ENCODE measurements around the gene PTPRN2. TPM values are rescaled to one million over a fixed set of nuclear protein-coding genes. Genes with fewer than 3 reads are reported as not detected.

The PTPRN2 gene
- total and polyA plus RNA-seq, 2 of the 13 experiments (the other 11 are each of a cell fraction or from before 2014, with no cell fraction given), result 2.5 to 24.2 TPM

GRCh38 chr7:157671358-157672255, 916.0 kb downstream of the PTPRN2 start (continued):
- TF ChIP-seq ZFP82 (CRISPR knock-in tag; IDR thresholded peaks at IDR 0.05; ENCODE audit: borderline replicate concordance) (no peak), ZNF7 (CRISPR knock-in tag; IDR thresholded peaks at IDR 0.05) (no peak), ZNF564 (CRISPR knock-in tag; IDR thresholded peaks at IDR 0.05) (no peak), ZNF570 (CRISPR knock-in tag; IDR thresholded peaks at IDR 0.05; ENCODE audit: borderline replicate concordance) (no peak), MEF2D (CRISPR knock-in tag; IDR thresholded peaks at IDR 0.05) (no peak)

- POLR2A ChIA-PET, result no interaction called here
- no TSS peak for BruUV-seq (replicated peaks)
- no peak for ATAC-seq
- TF ChIP-seq ZNF24 (IDR thresholded peaks at IDR 0.05) (no peak), ZNF256 (CRISPR knock-in tag; conservative IDR thresholded peaks at IDR 0.05) (no peak), ZNF263 (CRISPR knock-in tag; IDR thresholded peaks at IDR 0.05) (peak; percentile 89), ZBTB25 (CRISPR knock-in tag; IDR thresholded peaks at IDR 0.05) (no peak), DR1 (CRISPR knock-in tag; IDR thresholded peaks at IDR 0.05) (no peak), ZNF225 (CRISPR knock-in tag; IDR thresholded peaks at IDR 0.05) (no peak), KIAA2018 (CRISPR knock-in tag; IDR thresholded peaks at IDR 0.05; ENCODE audit: borderline replicate concordance) (no peak)
Observed at GRCh38 chr7:157670490-157671357, 916.9 kb downstream of the PTPRN2 start.

More at GRCh38 chr7:157670490-157671357, 916.9 kb downstream of the PTPRN2 start:
- H3K4me1 ChIP-seq (ENCODE audit: insufficient read depth, low read length), result no peaks in the 10 kb centered on the region
- no peak overlapping the region for H3K4me3 ChIP-seq (replicated peaks in 1 of 3; ENCODE audit: insufficient read depth in 1 of 3, low read depth in 2 of 3, low read length in 3 of 3)
- H3K79me2 ChIP-seq (ENCODE audit: insufficient read depth, low read length), result no peaks in the 10 kb centered on the region
- 43% methylated on average over 17 of the region's 22 CpGs for WGBS (ENCODE audit: low lambda C conversion rate)
- no peak overlapping the region for H3K9ac ChIP-seq (ENCODE audit: insufficient read depth, low read depth, low read length)
- peaks cover 16% of the 10 kb centered on the region; the same call in 1 of the 2 replicates for H4K20me1 ChIP-seq (ENCODE audit: insufficient read depth, low read length)
- CTCF ChIA-PET (ENCODE audit: low intra/inter-chr PET ratio, low total read pairs), result no interaction called here
- in situ Hi-C loops (cut with HindIII; ENCODE audit: extremely low pct_ligation_motif_present, low pct_unique_long_range_greater_than_20kb), result no loop called here
- FAIRE-seq (no peak), DNase-seq (ENCODE audit: low spot score) (no peak)
- no peak overlapping the region for H2AFZ ChIP-seq (ENCODE audit: low read length)
- no peaks in the 10 kb centered on the region for H3K9me3 ChIP-seq (ENCODE audit: low read length)
- no peak overlapping the region for H3K4me2 ChIP-seq (ENCODE audit: low read depth, low read length)
- no peaks in the 10 kb centered on the region for H3K36me3 ChIP-seq (replicated peaks in 1 of 2; ENCODE audit: control insufficient read depth in 1 of 2, insufficient read depth in 2 of 2, low read length in 2 of 2)
- no peak overlapping the region for H3K27ac ChIP-seq (ENCODE audit: extremely low read length, insufficient read depth, low read length)
- intact Hi-C loops (cut with micrococcal nuclease; ENCODE audit: unreplicated experiment), result no loop called here
- peaks cover 4 to 70% of the 10 kb centered on the region in 2 experiments; a peak in 4 of 5 replicates for H3K27me3 ChIP-seq (ENCODE audit: control insufficient read depth in 1 of 2, insufficient read depth in 2 of 2, low read length in 2 of 2)
